WTC11 (cell line): ENCODE data around the gene KBTBD13. TPM values are rescaled to one million over a fixed set of nuclear protein-coding genes. Genes with fewer than 3 reads are reported as not detected.

Experiments used
- ATAC-seq: fragments of 200-7000 bp; cut with Tn5 transposase; 2 replicates; pipeline ENCODE4 v1.10.0; 2021; ENCODE audit warnings: mild to moderate bottlenecking, moderate library complexity
- CTCF ChIA-PET: fragments of 300-600 bp; sonication (Branson Sonifier 250); formaldehyde crosslinking; loops from one replicate; lab custom pipeline; 2021; ENCODE audit warnings: antibody characterized with exemption; lab: Charles Lee
- POLR2A ChIA-PET: fragments of 350-600 bp; sonication (Branson Sonifier 250); formaldehyde crosslinking; loops from one replicate; lab custom pipeline; 2021; ENCODE audit warnings: antibody characterized with exemption; lab: Charles Lee
- DNase-seq: peaks from one replicate; pipeline ENCODE4 v3.0.0; 2021; ENCODE audit warnings: low spot score
- H3K27ac Mint-ChIP-seq: 2 replicates; pipeline ENCODE4 v1.8.0; 2021; ENCODE audit warnings: mixed read lengths
- H3K27me3 Mint-ChIP-seq: 2 replicates; pipeline ENCODE4 v1.8.0; 2021; ENCODE audit warnings: low read depth, mild to moderate bottlenecking, moderate library complexity, mixed read lengths
- H3K36me3 Mint-ChIP-seq: 2 replicates; pipeline ENCODE4 v1.8.0; 2021; ENCODE audit warnings: mixed read lengths
- H3K4me1 Mint-ChIP-seq: 2 replicates; pipeline ENCODE4 v1.8.0; 2022; ENCODE audit warnings: mixed read lengths
- H3K4me3 Mint-ChIP-seq: 2 replicates; pipeline ENCODE4 v1.8.0; 2021; ENCODE audit warnings: mild to moderate bottlenecking, moderate library complexity, mixed read lengths
- H3K9me3 Mint-ChIP-seq: 2 replicates; pipeline ENCODE4 v1.8.0; 2021; ENCODE audit warnings: mixed read lengths
- MYBL2 ChIP-seq: sonication (generic); formaldehyde crosslinking; IDR thresholded peaks from 2 replicates; pipeline ENCODE4 v1.8.1; 2023; ENCODE audit warnings: mild to moderate bottlenecking, moderate library complexity, missing genetic modification reagents
- NR3C1 ChIP-seq: sonication (generic); formaldehyde crosslinking; conservative IDR thresholded peaks from 2 replicates; pipeline ENCODE4 v1.8.1; 2023; ENCODE audit warnings: low read depth, mild to moderate bottlenecking, missing genetic modification reagents
- RELA ChIP-seq: sonication (generic); formaldehyde crosslinking; IDR thresholded peaks from 2 replicates; pipeline ENCODE4 v1.8.1; 2022; ENCODE audit warnings: missing genetic modification reagents, mild to moderate bottlenecking, borderline replicate concordance
- SMAD4 ChIP-seq: sonication (generic); formaldehyde crosslinking; IDR thresholded peaks from 2 replicates; pipeline ENCODE4 v1.8.0; 2022; ENCODE audit warnings: mild to moderate bottlenecking, missing genetic modification reagents
- SOX15 ChIP-seq: fragments of 250-450 bp; sonication (Bioruptor Pico); IDR thresholded peaks from 2 replicates; pipeline ENCODE4 v1.9.0; 2021; ENCODE audit warnings: mild to moderate bottlenecking
- TEAD4 ChIP-seq: sonication (generic); formaldehyde crosslinking; IDR thresholded peaks from 2 replicates; pipeline ENCODE4 v1.8.0; 2022; ENCODE audit warnings: mild to moderate bottlenecking, missing genetic modification reagents
- ZBTB21 ChIP-seq: sonication (generic); formaldehyde crosslinking; IDR thresholded peaks from 2 replicates; pipeline ENCODE4 v1.8.1; 2023; ENCODE audit warnings: mild to moderate bottlenecking, missing genetic modification reagents, borderline replicate concordance
- ZNF121 ChIP-seq: sonication (generic); formaldehyde crosslinking; IDR thresholded peaks from 2 replicates; pipeline ENCODE4 v1.8.0; 2023; ENCODE audit warnings: missing genetic modification reagents
- ZNF423 ChIP-seq: fragments of 250-450 bp; sonication (Bioruptor Pico); IDR thresholded peaks from 2 replicates; pipeline ENCODE4 v2.1.2; 2022; ENCODE audit warnings: mild to moderate bottlenecking, moderate library complexity
- total RNA-seq: library from RNA; stranded (reverse); gene quantifications from 3 replicates; pipeline ENCODE4 v1.2.3, GENCODE V29; 2021
- TF ChIP-seq, protein P1 (sequence below): fragments of 200-600 bp; IDR thresholded peaks from 2 replicates; pipeline ENCODE4 v1.8.0; 2022; ENCODE audit warnings: antibody characterized with exemption
- TF ChIP-seq, protein P2 (sequence below): sonication (generic); formaldehyde crosslinking; IDR thresholded peaks from 2 replicates; pipeline ENCODE4 v1.8.1; 2022; ENCODE audit warnings: low read depth, mild to moderate bottlenecking, moderate library complexity, missing genetic modification reagents, borderline replicate concordance
- TF ChIP-seq, protein P3 (sequence below): fragments of 250-450 bp; sonication (Bioruptor Pico); IDR thresholded peaks from 2 replicates; pipeline ENCODE4 v1.9.0; 2021; ENCODE audit warnings: moderate library complexity, mild to moderate bottlenecking, inconsistent platforms, borderline replicate concordance
- TF ChIP-seq, protein P4 (sequence below): sonication (generic); formaldehyde crosslinking; IDR thresholded peaks from 2 replicates; pipeline ENCODE4 v1.8.1; 2023; ENCODE audit warnings: mild to moderate bottlenecking, missing genetic modification reagents, borderline replicate concordance
- TF ChIP-seq, protein P5 (sequence below): fragments of 250-450 bp; sonication (Bioruptor Pico); IDR thresholded peaks from 2 replicates; pipeline ENCODE4 v1.9.0; 2021; ENCODE audit warnings: mild to moderate bottlenecking, borderline replicate concordance

Gene KBTBD13
- total RNA-seq, 1 experiment from 2014 or later: not detected

DNA sequence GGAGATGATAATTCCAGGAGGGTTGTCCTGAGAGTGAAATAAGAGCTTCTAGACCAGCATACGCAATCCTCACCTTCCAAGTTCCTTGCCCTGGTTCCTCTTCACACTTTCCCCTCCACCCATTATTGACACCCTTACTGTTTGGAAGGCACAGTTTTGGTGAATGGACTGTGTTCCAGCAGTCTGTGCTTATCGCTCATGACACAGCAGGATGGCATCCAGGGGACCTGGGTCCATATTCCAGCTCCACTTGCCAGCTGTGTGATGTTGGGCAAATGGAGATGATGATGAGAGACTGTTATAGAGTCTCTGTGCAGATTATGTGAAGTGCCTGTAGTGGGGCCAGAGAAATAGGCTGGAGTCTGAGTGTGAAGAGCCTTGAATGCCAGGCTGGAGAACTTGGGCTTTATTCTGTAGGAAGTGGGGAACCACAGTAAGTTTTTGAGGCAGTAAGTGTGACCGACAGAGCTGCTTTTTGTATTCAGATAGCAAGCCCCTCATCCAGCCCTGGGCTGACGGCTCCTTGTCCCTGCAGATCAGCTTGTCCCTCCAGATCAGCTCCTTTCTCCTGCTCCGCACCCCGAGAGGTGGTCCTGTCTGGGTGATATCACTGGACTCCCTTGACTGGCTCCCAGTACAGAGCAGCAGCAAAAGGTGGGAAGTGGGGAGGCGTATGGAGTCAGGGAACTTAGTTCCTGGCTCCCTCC is 8.1 kb downstream of the KBTBD13 start:
- Mint-ChIP-seq H3K36me3 (no peaks in the 10 kb centered on the region), H3K4me3 (no peak overlapping the region), H3K27ac (0 out of 2 replicates have a peak overlapping the region, but pooled peaks have one; percentile 6), H3K27me3 (peaks cover 10% of the 10 kb centered on the region), H3K9me3 (no peaks in the 10 kb centered on the region), H3K4me1 (peaks cover 76% of the 10 kb centered on the region)
- POLR2A ChIA-PET: interaction anchor here (3.3 kb wide), 1 partner anchor 17 kb away, joined by 12 read pairs; no protein-coding TSS in a partner anchor
- DNase-seq (no peak), ATAC-seq (no peak)
- CTCF ChIA-PET: interaction anchor here (0.6 to 15.1 kb wide), 12 partner anchors 9 to 432 kb away, joined by 3 to 308 read pairs (median 8); partner anchors contain the start of genes KBTBD13 and RASL12
- TF ChIP-seq, protein P1, sequence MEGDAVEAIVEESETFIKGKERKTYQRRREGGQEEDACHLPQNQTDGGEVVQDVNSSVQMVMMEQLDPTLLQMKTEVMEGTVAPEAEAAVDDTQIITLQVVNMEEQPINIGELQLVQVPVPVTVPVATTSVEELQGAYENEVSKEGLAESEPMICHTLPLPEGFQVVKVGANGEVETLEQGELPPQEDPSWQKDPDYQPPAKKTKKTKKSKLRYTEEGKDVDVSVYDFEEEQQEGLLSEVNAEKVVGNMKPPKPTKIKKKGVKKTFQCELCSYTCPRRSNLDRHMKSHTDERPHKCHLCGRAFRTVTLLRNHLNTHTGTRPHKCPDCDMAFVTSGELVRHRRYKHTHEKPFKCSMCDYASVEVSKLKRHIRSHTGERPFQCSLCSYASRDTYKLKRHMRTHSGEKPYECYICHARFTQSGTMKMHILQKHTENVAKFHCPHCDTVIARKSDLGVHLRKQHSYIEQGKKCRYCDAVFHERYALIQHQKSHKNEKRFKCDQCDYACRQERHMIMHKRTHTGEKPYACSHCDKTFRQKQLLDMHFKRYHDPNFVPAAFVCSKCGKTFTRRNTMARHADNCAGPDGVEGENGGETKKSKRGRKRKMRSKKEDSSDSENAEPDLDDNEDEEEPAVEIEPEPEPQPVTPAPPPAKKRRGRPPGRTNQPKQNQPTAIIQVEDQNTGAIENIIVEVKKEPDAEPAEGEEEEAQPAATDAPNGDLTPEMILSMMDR: no peak
- TF ChIP-seq, protein P2, sequence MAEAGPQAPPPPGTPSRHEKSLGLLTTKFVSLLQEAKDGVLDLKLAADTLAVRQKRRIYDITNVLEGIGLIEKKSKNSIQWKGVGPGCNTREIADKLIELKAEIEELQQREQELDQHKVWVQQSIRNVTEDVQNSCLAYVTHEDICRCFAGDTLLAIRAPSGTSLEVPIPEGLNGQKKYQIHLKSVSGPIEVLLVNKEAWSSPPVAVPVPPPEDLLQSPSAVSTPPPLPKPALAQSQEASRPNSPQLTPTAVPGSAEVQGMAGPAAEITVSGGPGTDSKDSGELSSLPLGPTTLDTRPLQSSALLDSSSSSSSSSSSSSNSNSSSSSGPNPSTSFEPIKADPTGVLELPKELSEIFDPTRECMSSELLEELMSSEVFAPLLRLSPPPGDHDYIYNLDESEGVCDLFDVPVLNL (CRISPR knock-in tag): no peak
- TF ChIP-seq ZBTB21 (CRISPR knock-in tag) (no peak), SMAD4 (no peak), RELA (CRISPR knock-in tag) (no peak), ZNF121 (CRISPR knock-in tag) (no peak), NR3C1 (CRISPR knock-in tag) (no peak), TEAD4 (CRISPR knock-in tag) (no peak), MYBL2 (CRISPR knock-in tag) (no peak)
- TF ChIP-seq, protein P3, sequence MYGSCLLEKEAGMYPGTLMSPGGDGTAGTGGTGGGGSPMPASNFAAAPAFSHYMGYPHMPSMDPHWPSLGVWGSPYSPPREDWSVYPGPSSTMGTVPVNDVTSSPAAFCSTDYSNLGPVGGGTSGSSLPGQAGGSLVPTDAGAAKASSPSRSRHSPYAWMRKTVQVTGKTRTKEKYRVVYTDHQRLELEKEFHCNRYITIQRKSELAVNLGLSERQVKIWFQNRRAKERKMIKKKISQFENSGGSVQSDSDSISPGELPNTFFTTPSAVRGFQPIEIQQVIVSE (CRISPR knock-in tag): no peak

DNA sequence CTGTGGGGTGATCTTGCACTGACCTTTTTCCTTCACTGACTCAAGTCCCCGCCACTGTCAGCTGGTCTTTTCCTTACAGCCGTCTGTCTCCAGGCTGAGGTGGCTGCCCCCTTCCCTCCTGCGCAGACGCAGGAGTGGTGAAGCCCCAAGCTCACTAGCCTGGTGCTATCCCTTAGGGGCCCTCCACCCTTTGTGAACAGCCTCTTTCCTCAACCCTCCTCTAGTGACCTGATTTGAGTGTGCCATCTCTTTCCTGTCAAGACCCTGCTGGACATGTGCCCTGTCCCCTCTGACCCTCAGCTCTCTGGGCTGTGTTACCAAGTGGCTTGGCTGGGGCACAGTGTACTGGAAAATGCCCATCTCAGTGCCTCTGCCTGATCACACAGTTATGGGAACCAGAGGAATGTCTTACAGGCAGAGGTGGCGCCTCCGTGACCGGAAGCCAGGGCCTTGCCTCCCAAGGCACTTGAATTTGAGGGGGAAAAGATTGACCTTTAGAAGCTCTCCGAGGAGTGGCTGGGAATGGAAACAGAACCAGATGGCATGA is 8.7 kb downstream of the KBTBD13 start:
- TF ChIP-seq ZNF423 (CRISPR knock-in tag) (no peak), ZBTB21 (CRISPR knock-in tag) (0 out of 2 replicates have a peak, but pooled peaks have one; percentile 21), SOX15 (CRISPR knock-in tag) (no peak)
- TF ChIP-seq, protein P4, sequence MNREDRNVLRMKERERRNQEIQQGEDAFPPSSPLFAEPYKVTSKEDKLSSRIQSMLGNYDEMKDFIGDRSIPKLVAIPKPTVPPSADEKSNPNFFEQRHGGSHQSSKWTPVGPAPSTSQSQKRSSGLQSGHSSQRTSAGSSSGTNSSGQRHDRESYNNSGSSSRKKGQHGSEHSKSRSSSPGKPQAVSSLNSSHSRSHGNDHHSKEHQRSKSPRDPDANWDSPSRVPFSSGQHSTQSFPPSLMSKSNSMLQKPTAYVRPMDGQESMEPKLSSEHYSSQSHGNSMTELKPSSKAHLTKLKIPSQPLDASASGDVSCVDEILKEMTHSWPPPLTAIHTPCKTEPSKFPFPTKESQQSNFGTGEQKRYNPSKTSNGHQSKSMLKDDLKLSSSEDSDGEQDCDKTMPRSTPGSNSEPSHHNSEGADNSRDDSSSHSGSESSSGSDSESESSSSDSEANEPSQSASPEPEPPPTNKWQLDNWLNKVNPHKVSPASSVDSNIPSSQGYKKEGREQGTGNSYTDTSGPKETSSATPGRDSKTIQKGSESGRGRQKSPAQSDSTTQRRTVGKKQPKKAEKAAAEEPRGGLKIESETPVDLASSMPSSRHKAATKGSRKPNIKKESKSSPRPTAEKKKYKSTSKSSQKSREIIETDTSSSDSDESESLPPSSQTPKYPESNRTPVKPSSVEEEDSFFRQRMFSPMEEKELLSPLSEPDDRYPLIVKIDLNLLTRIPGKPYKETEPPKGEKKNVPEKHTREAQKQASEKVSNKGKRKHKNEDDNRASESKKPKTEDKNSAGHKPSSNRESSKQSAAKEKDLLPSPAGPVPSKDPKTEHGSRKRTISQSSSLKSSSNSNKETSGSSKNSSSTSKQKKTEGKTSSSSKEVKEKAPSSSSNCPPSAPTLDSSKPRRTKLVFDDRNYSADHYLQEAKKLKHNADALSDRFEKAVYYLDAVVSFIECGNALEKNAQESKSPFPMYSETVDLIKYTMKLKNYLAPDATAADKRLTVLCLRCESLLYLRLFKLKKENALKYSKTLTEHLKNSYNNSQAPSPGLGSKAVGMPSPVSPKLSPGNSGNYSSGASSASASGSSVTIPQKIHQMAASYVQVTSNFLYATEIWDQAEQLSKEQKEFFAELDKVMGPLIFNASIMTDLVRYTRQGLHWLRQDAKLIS (CRISPR knock-in tag): no peak
- TF ChIP-seq, protein P5, sequence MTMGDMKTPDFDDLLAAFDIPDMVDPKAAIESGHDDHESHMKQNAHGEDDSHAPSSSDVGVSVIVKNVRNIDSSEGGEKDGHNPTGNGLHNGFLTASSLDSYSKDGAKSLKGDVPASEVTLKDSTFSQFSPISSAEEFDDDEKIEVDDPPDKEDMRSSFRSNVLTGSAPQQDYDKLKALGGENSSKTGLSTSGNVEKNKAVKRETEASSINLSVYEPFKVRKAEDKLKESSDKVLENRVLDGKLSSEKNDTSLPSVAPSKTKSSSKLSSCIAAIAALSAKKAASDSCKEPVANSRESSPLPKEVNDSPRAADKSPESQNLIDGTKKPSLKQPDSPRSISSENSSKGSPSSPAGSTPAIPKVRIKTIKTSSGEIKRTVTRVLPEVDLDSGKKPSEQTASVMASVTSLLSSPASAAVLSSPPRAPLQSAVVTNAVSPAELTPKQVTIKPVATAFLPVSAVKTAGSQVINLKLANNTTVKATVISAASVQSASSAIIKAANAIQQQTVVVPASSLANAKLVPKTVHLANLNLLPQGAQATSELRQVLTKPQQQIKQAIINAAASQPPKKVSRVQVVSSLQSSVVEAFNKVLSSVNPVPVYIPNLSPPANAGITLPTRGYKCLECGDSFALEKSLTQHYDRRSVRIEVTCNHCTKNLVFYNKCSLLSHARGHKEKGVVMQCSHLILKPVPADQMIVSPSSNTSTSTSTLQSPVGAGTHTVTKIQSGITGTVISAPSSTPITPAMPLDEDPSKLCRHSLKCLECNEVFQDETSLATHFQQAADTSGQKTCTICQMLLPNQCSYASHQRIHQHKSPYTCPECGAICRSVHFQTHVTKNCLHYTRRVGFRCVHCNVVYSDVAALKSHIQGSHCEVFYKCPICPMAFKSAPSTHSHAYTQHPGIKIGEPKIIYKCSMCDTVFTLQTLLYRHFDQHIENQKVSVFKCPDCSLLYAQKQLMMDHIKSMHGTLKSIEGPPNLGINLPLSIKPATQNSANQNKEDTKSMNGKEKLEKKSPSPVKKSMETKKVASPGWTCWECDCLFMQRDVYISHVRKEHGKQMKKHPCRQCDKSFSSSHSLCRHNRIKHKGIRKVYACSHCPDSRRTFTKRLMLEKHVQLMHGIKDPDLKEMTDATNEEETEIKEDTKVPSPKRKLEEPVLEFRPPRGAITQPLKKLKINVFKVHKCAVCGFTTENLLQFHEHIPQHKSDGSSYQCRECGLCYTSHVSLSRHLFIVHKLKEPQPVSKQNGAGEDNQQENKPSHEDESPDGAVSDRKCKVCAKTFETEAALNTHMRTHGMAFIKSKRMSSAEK (CRISPR knock-in tag): no peak
- ATAC-seq (no peak), DNase-seq (no peak)
- POLR2A ChIA-PET: interaction anchor here (0.6 to 3.3 kb wide), 2 partner anchors 16 to 36 kb away, joined by 3 to 12 read pairs; no protein-coding TSS in a partner anchor
- Mint-ChIP-seq H3K4me1 (peaks cover 76% of the 10 kb centered on the region), H3K4me3 (no peak overlapping the region), H3K27ac (no peak overlapping the region), H3K27me3 (peaks cover 10% of the 10 kb centered on the region), H3K36me3 (no peaks in the 10 kb centered on the region), H3K9me3 (no peaks in the 10 kb centered on the region)
- CTCF ChIA-PET: interaction anchor here (0.6 to 15.1 kb wide), 12 partner anchors 8 to 432 kb away, joined by 3 to 308 read pairs (median 6); partner anchors contain the start of gene RASL12
